Measurements from ENCODE around the gene KRT86. TPM values are rescaled to one million over a fixed set of nuclear protein-coding genes. Genes with fewer than 3 reads are reported as not detected.

Gene KRT86
- total RNA-seq, 1 donor from 2014 or later, result not detected

DNA sequence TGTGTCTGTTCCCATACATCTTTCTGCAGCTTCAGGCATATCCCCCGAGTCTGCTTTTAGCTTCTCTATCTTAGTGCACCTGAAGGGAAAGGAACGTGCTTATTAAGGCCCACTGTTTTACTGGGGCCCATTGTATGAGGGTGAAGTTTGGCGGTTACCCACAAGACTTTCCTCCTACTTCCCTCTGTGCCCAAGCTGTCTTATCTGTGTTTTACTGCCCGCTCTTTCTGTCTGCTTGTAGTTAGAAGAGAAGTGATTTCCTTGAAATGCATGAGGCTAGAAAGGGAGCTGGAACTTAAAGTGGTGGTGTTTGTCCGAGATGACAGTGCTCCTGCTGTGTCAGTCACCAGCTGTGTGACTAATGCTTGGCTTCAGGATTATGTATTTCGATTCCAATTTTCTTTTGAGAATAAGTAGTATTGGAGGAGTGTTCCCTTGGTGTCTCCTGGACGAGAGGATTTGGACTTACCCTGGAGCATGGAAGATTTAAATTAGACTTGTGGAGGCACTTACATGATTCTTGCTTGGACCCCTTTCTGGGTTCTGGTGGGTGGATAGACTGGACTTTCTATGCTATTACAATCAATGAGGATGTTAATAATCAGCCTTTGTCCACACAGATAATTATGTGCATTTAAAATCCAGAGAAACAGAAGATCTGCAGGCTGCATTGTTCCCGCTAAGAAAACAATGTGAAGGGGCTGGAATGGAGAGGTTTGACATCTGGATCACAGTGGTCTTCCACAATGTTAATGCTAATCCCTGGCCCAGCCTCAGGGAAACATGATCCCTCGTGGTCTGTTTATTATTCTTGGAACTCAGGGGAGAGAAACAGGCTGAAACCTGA lies 13.9 kb upstream of the KRT86 start:
- no peak overlapping the region for H3K9ac ChIP-seq
- H3K4me1 Mint-ChIP-seq, result peaks cover 26% of the 10 kb centered on the region
- H3K4me3 ChIP-seq, result no peak overlapping the region
- peak; percentile 25 for DNase-seq (ENCODE audit: low spot score)
- no peak overlapping the region for H2AFZ ChIP-seq (replicated peaks)
- H4K20me1 ChIP-seq (ENCODE audit: low read depth), result no peaks in the 10 kb centered on the region
- peaks cover 19% of the 10 kb centered on the region for H3K27me3 Mint-ChIP-seq (ENCODE audit: insufficient read depth, low read depth)
- H3K4me2 ChIP-seq, result no peak overlapping the region
- H3K79me2 ChIP-seq (ENCODE audit: low read depth), result no peaks in the 10 kb centered on the region
- H3K36me3 ChIP-seq, result no peaks in the 10 kb centered on the region
- H3K4me3 Mint-ChIP-seq, result peak overlapping the region; percentile 19
- peaks cover 9% of the 10 kb centered on the region for H3K9me3 Mint-ChIP-seq
- peaks cover 52% of the 10 kb centered on the region for H3K27me3 ChIP-seq
- no peaks in the 10 kb centered on the region for H3K9me3 ChIP-seq (ENCODE audit: low read depth)
- no peaks in the 10 kb centered on the region for H3F3A ChIP-seq (ENCODE audit: low read depth)
- no peaks in the 10 kb centered on the region for H3K36me3 Mint-ChIP-seq
- H3K27ac Mint-ChIP-seq, result peak overlapping the region; percentile 80
- no peaks in the 10 kb centered on the region for H3K4me1 ChIP-seq
- H3K27ac ChIP-seq, result no peak overlapping the region
- TF ChIP-seq, protein P1, sequence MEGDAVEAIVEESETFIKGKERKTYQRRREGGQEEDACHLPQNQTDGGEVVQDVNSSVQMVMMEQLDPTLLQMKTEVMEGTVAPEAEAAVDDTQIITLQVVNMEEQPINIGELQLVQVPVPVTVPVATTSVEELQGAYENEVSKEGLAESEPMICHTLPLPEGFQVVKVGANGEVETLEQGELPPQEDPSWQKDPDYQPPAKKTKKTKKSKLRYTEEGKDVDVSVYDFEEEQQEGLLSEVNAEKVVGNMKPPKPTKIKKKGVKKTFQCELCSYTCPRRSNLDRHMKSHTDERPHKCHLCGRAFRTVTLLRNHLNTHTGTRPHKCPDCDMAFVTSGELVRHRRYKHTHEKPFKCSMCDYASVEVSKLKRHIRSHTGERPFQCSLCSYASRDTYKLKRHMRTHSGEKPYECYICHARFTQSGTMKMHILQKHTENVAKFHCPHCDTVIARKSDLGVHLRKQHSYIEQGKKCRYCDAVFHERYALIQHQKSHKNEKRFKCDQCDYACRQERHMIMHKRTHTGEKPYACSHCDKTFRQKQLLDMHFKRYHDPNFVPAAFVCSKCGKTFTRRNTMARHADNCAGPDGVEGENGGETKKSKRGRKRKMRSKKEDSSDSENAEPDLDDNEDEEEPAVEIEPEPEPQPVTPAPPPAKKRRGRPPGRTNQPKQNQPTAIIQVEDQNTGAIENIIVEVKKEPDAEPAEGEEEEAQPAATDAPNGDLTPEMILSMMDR (IDR thresholded peaks at IDR 0.05), result no peak

DNA sequence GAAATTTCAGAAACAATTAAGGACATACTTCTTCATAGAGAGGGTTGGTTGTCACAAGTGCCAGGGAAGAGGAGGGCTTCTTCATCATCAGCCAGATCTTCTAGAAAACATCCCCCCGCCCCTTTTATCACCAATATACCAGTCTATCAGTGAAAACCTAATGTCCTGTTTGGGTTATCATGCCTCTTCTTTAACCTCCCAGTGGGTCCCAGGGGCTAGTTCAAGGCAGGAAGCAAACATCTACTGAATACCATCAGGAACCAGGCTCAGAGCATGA lies 13.3 kb upstream of the KRT86 start:
- Histone ChIP-seq H4K20me1 (ENCODE audit: low read depth) (no peaks in the 10 kb centered on the region), H3K4me2 (no peak overlapping the region), H3K79me2 (ENCODE audit: low read depth) (no peaks in the 10 kb centered on the region), H3K4me1 (no peaks in the 10 kb centered on the region), H3K27me3 (peaks cover 46% of the 10 kb centered on the region), H3K4me3 (no peak overlapping the region), H3K9me3 (ENCODE audit: low read depth) (no peaks in the 10 kb centered on the region), H3F3A (ENCODE audit: low read depth) (no peaks in the 10 kb centered on the region), H3K36me3 (no peaks in the 10 kb centered on the region), H3K27ac (no peak overlapping the region), H2AFZ (replicated peaks) (no peak overlapping the region), H3K9ac (no peak overlapping the region)
- H3K4me3 Mint-ChIP-seq, result peak overlapping the region; percentile 19
- peaks cover 26% of the 10 kb centered on the region for H3K4me1 Mint-ChIP-seq
- H3K27me3 Mint-ChIP-seq (ENCODE audit: insufficient read depth, low read depth), result peaks cover 16% of the 10 kb centered on the region
- TF ChIP-seq EZH2 (IDR thresholded peaks at IDR 0.05), result no peak
- TF ChIP-seq EZH2phosphoT487 (IDR thresholded peaks at IDR 0.05), result no peak
- TF ChIP-seq, protein P1 (IDR thresholded peaks at IDR 0.05), result no peak
- H3K9me3 Mint-ChIP-seq, result peaks cover 9% of the 10 kb centered on the region
- no peaks in the 10 kb centered on the region for H3K36me3 Mint-ChIP-seq
- DNase-seq (ENCODE audit: low spot score), result no peak
- peak overlapping the region; percentile 80 for H3K27ac Mint-ChIP-seq

DNA sequence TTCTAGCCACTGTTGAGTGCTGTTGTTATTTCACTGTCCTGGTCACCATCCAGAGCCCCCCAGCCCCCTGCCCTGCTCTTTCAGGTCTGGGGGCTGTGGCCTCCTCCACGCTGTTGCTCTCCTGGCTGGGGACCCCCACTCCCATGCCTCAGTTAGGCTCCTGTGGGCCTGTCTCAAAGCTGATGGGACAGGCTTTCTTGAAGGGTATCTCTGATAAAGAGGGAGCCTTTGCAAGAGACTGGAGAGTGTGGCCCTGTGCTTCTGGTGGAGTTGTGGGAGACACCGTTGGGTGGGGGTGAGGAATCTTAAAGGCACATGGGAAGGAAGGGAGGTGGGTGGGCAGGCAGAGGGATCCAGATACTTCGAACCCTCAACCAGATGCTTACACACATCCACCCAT lies 12.2 kb upstream of the KRT86 start:
- Histone ChIP-seq H3K79me2 (ENCODE audit: low read depth) (no peaks in the 10 kb centered on the region), H4K20me1 (ENCODE audit: low read depth) (no peaks in the 10 kb centered on the region), H3K4me2 (no peak overlapping the region), H3K27me3 (peaks cover 35% of the 10 kb centered on the region), H3F3A (ENCODE audit: low read depth) (no peaks in the 10 kb centered on the region), H2AFZ (replicated peaks) (no peak overlapping the region), H3K9ac (no peak overlapping the region), H3K4me3 (no peak overlapping the region), H3K27ac (no peak overlapping the region), H3K36me3 (no peaks in the 10 kb centered on the region), H3K4me1 (no peaks in the 10 kb centered on the region), H3K9me3 (ENCODE audit: low read depth) (no peaks in the 10 kb centered on the region)
- TF ChIP-seq, protein P1 (IDR thresholded peaks at IDR 0.05), result no peak
- no peak for TF ChIP-seq EZH2phosphoT487 (IDR thresholded peaks at IDR 0.05)
- DNase-seq (ENCODE audit: low spot score), result no peak
- Mint-ChIP-seq H3K27ac (no peak overlapping the region), H3K4me1 (peaks cover 26% of the 10 kb centered on the region), H3K9me3 (peaks cover 9% of the 10 kb centered on the region), H3K4me3 (no peak overlapping the region), H3K27me3 (ENCODE audit: insufficient read depth, low read depth) (peaks cover 11% of the 10 kb centered on the region), H3K36me3 (no peaks in the 10 kb centered on the region)
